H9 (cell line): Measurements from ENCODE around the gene CST4. TPM values are rescaled to one million over a fixed set of nuclear protein-coding genes. Genes with fewer than 3 reads are reported as not detected.
"Not testable (repeated sequence)": the region's sequence is repeated elsewhere in the genome, so short reads cannot be mapped to it uniquely, and the experiment has no call there.

ENCODE experiments used
- DNase-seq: peaks from one replicate; pipeline ENCODE4 v3.0.0-alpha.2; 2017
- H2AFZ ChIP-seq: one replicate; pipeline ENCODE4 v1.6.1; 2013; ENCODE audit warnings: mild to moderate bottlenecking, low read length, control low read depth, moderate library complexity
- H2AK5ac ChIP-seq: 2 replicates; pipeline ENCODE4 v1.6.1; 2013; ENCODE audit warnings: low read length, control low read depth, mixed read lengths; ENCODE audit not compliant: insufficient read length
- H2BK120ac ChIP-seq: one replicate; pipeline ENCODE4 v1.6.1; 2013; ENCODE audit warnings: low read depth, mild to moderate bottlenecking, low read length, control low read depth, inconsistent platforms; ENCODE audit not compliant: poor library complexity, severe bottlenecking
- H2BK12ac ChIP-seq: 2 replicates; pipeline ENCODE4 v1.6.1; 2013; ENCODE audit warnings: low read length, control low read depth, mixed read lengths, low read depth; ENCODE audit not compliant: insufficient read length
- H2BK15ac ChIP-seq: 2 replicates; pipeline ENCODE4 v1.6.1; 2013; ENCODE audit warnings: low read depth, low read length, control low read depth
- H2BK20ac ChIP-seq: one replicate; pipeline ENCODE4 v1.6.1; 2013; ENCODE audit warnings: low read depth, mild to moderate bottlenecking, low read length, control low read depth, inconsistent platforms; ENCODE audit not compliant: poor library complexity, severe bottlenecking
- H2BK5ac ChIP-seq: 2 replicates; pipeline ENCODE4 v1.6.1; 2013; ENCODE audit warnings: low read length, control low read depth, mixed read lengths; ENCODE audit not compliant: insufficient read length
- H3K14ac ChIP-seq: 2 replicates; pipeline ENCODE4 v1.6.1; 2013; ENCODE audit warnings: low read length, control low read depth; ENCODE audit not compliant: insufficient read depth
- H3K18ac ChIP-seq: 2 replicates; pipeline ENCODE4 v1.6.1; 2013; ENCODE audit warnings: low read depth, mild to moderate bottlenecking, mixed read lengths, low read length, control low read depth; ENCODE audit not compliant: insufficient read length
- H3K23ac ChIP-seq: 2 replicates; pipeline ENCODE4 v1.6.1; 2013; ENCODE audit warnings: low read length, control low read depth, mixed read lengths, low read depth; ENCODE audit not compliant: insufficient read length
- H3K23me2 ChIP-seq: 2 replicates; pipeline ENCODE4 v1.6.1; 2013; ENCODE audit warnings: low read depth, mild to moderate bottlenecking, mixed read lengths, low read length, control low read depth; ENCODE audit not compliant: insufficient read length, poor library complexity, severe bottlenecking
- H3K27ac ChIP-seq: 2 replicates; pipeline ENCODE4 v1.5.1; 2013; ENCODE audit warnings: low read length, control low read depth, mixed read lengths, low read depth; ENCODE audit not compliant: insufficient read length
- H3K27me3 ChIP-seq: 2 replicates; pipeline ENCODE4 v1.6.1; 2013; ENCODE audit warnings: low read length, control low read depth, inconsistent platforms; ENCODE audit not compliant: insufficient read depth
- H3K4ac ChIP-seq: 2 replicates; pipeline ENCODE4 v1.6.1; 2013; ENCODE audit warnings: low read depth, mild to moderate bottlenecking, control low read depth, inconsistent platforms, low read length, moderate library complexity
- H3K4me1 ChIP-seq: 2 replicates; pipeline ENCODE4 v1.6.1; 2013; ENCODE audit warnings: low read length, control low read depth, inconsistent platforms; ENCODE audit not compliant: insufficient read depth
- H3K4me2 ChIP-seq: 2 replicates; pipeline ENCODE4 v1.6.1; 2013; ENCODE audit warnings: low read length, control low read depth, mixed read lengths; ENCODE audit not compliant: insufficient read length, insufficient read depth
- H3K56ac ChIP-seq: 2 replicates; pipeline ENCODE4 v1.6.1; 2013; ENCODE audit warnings: low read depth, mild to moderate bottlenecking, mixed read lengths, low read length, control low read depth; ENCODE audit not compliant: insufficient read length
- H3K79me1 ChIP-seq: 2 replicates; pipeline ENCODE4 v1.6.1; 2013; ENCODE audit warnings: low read depth, mild to moderate bottlenecking, moderate library complexity, low read length, control low read depth, inconsistent platforms; ENCODE audit not compliant: insufficient read depth, poor library complexity, severe bottlenecking
- H3K79me2 ChIP-seq: 2 replicates; pipeline ENCODE4 v1.6.1; 2013; ENCODE audit warnings: low read length, control low read depth, inconsistent platforms; ENCODE audit not compliant: insufficient read depth
- H3K9ac ChIP-seq: 2 replicates; pipeline ENCODE4 v1.6.1; 2013; ENCODE audit warnings: low read length, control low read depth, mixed read lengths; ENCODE audit not compliant: insufficient read length; ENCODE audit errors: extremely low read depth
- H3K9me3 ChIP-seq: one replicate; pipeline ENCODE4 v1.6.1; 2013; ENCODE audit warnings: low read depth, low read length, inconsistent platforms; ENCODE audit not compliant: control insufficient read depth
- H3T11ph ChIP-seq: one replicate; pipeline ENCODE4 v1.6.1; 2013; ENCODE audit warnings: mild to moderate bottlenecking, low read length, control low read depth, inconsistent platforms
- H4K20me1 ChIP-seq: one replicate; pipeline ENCODE4 v1.6.1; 2013; ENCODE audit not compliant: control insufficient read depth, insufficient read length, insufficient read depth
- H4K5ac ChIP-seq: 2 replicates; pipeline ENCODE4 v1.6.1; 2013; ENCODE audit warnings: low read depth, mild to moderate bottlenecking, mixed read lengths, low read length, control low read depth; ENCODE audit not compliant: insufficient read length
- H4K8ac ChIP-seq: replicated peaks from 2 replicates; pipeline ENCODE4 v1.6.1; 2013; ENCODE audit warnings: low read length, control low read depth, mixed read lengths, low read depth; ENCODE audit not compliant: insufficient read length
- H4K91ac ChIP-seq: 2 replicates; pipeline ENCODE4 v1.6.1; 2013; ENCODE audit warnings: low read depth, mild to moderate bottlenecking, moderate library complexity, mixed read lengths, low read length, control low read depth; ENCODE audit not compliant: insufficient read length
- H3K27ac Mint-ChIP-seq, 3 experiments: 2 replicates in 2 of 3; 3 replicates in 1 of 3; pipeline ENCODE4 v1.8.0; 2020 to 2021; ENCODE audit warnings: mixed read lengths in 3 of 3, mild to moderate bottlenecking in 1 of 3, moderate library complexity in 1 of 3
- H3K27me3 Mint-ChIP-seq: 2 replicates; pipeline ENCODE4 v1.8.0; 2021; ENCODE audit warnings: low read depth, mild to moderate bottlenecking, moderate library complexity, mixed read lengths
- H3K36me3 Mint-ChIP-seq, 3 experiments: 2 replicates in 2 of 3; 3 replicates in 1 of 3; pipeline ENCODE4 v1.8.0; 2020 to 2021; ENCODE audit warnings: low read depth in 3 of 3, mixed read lengths in 3 of 3; ENCODE audit not compliant: insufficient read depth in 1 of 3
- H3K4me1 Mint-ChIP-seq, 2 experiments: 2 replicates each; pipeline ENCODE4 v1.8.0; 2020; ENCODE audit warnings: mixed read lengths in 2 of 2
- H3K4me3 Mint-ChIP-seq, 2 experiments: 2 replicates in 1 of 2; 3 replicates in 1 of 2; pipeline ENCODE4 v1.8.0; 2020 to 2021; ENCODE audit warnings: mild to moderate bottlenecking in 2 of 2, mixed read lengths in 2 of 2, moderate library complexity in 1 of 2
- H3K9me3 Mint-ChIP-seq, 2 experiments: 2 replicates in 1 of 2; 3 replicates in 1 of 2; pipeline ENCODE4 v1.8.0; 2020; ENCODE audit warnings: mild to moderate bottlenecking in 2 of 2, mixed read lengths in 2 of 2, moderate library complexity in 1 of 2
- WGBS: extraction: QIAGEN DNeasy Blood & Tissue Kit; methylation state at CpG from one replicate; pipeline ENCODE4 v1.1.7; 2013; ENCODE audit warnings: missing lambda C conversion rate, low lambda C conversion rate, mixed read lengths; ENCODE audit not compliant: insufficient read length; ENCODE audit errors: extremely low coverage; 5-methylcytosine and 5-hydroxymethylcytosine counted together
- total RNA-seq: library from RNA; stranded (reverse); gene quantifications from 2 replicates; pipeline ENCODE4 v1.2.1, GENCODE V29; 2021

The CST4 gene
- total RNA-seq, 1 experiment from 2014 or later = not detected

DNA sequence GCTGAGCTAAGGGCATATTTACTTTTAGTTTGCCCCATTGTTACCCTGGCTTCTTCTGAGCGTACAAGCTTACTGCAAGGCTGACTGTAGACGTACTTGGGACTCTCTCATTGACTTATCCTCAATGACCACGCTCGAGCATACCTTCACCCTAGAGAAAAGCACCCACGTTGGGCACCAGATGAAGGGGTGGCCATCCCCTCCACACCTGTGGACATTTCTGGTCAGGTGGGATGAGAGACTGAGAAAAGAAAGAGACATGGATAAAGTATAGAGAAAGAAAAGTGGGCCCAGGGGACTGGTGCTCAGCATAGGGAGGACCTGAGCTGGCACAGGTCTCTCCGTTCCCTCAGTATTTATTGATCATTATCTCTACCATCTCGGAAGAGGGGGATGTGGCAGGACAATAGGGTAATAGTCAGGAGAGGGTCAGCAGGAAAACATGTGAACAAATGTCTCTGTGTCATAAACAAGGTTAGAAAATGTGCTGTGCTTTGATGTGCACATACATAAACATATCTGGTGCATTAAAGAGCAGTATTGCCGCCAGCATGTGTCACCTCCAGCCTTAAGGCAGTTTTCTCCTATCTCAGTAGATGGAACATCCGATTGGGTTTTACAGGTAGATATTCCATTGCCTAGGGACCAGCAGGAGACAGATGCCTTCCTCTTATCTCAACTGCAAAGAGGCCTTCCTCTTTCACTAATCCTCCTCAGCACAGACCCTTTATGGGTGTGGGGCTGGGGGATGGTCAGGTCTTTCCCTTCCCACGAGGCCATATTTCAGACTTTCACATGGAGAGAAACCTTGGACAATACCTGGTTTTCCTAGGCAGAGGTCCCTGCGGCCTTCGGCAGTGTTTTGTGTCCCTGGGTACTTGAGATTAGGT is 5.6 kb upstream of the CST4 start:
- H2BK20ac ChIP-seq, H3K27me3 Mint-ChIP-seq, H3K23ac ChIP-seq, H3K4ac ChIP-seq, H3K14ac ChIP-seq, H3K23me2 ChIP-seq, H2BK5ac ChIP-seq, H3K9me3 ChIP-seq, H2AK5ac ChIP-seq, H2BK120ac ChIP-seq, H3K4me3 Mint-ChIP-seq, H4K5ac ChIP-seq, H3K9me3 Mint-ChIP-seq, H3K36me3 Mint-ChIP-seq, H3K18ac ChIP-seq, H3K79me2 ChIP-seq, H3K56ac ChIP-seq, H3K27me3 ChIP-seq, H2AFZ ChIP-seq, H4K8ac ChIP-seq, H3K27ac ChIP-seq, H3K79me1 ChIP-seq, DNase-seq, H2BK15ac ChIP-seq, H3K4me2 ChIP-seq, H3K4me1 ChIP-seq, H4K20me1 ChIP-seq, H4K91ac ChIP-seq, H3K9ac ChIP-seq: not testable (repeated sequence)
- H3K4me1 Mint-ChIP-seq = peaks cover 35 to 50% of the 10 kb centered on the region in 2 experiments
- Histone ChIP-seq H3T11ph (peak overlapping the region; percentile 22), H2BK12ac (peak overlapping the region; percentile 45)
- H3K27ac Mint-ChIP-seq = peak overlapping the region; percentile 56 to 94 (median 76); a peak in 6 of 7 replicates
- no CpG with 5 or more reads among the region's 12 CpGs for WGBS

DNA sequence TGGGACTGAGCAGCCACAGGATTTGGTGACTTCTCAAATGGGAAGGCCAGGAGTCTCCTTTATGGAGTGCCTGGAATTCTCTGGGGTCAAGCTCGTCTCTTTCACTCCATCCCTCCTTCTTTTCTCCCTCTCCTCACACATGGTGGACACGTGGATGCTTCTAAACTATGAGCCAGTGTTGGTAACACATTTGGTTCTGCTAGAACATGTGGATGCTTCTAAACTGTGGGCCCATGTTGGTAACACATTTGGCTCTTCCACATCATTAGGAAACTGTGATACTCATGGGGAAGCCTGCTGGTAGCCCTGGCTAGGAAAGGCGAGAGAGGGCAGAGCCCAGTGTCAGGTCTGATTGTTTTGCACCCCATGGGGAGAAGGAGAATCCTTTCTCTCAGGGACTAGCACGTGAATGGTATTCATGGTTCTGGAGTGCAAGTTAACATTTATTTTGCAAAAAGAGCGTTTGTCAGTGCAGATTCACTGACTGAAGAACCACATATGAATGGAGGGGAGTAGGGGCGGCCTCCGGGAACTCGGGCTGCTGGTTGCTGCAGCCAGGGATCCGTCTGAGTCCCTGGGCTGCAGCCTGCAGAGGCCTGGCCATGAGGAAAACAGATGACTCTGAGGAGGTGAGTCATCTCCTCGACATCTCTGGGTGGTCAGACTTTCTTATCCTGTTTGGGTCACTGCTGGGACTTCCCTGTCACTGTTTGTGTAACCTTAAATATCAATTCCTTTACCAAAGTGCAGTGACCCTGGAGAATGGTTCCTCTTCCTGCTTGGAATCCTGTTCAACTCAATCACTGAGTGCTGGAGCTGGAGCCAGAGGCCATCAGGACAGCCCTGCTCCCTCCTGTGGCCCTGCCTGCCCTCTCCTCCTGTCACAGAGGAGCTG is 4.1 kb upstream of the CST4 start:
- H3K18ac ChIP-seq, H3K23ac ChIP-seq, H3K56ac ChIP-seq, H3K9me3 ChIP-seq, H3K23me2 ChIP-seq, H4K5ac ChIP-seq, H3K9me3 Mint-ChIP-seq, H4K8ac ChIP-seq, H2BK15ac ChIP-seq, DNase-seq, H2BK120ac ChIP-seq, H2BK5ac ChIP-seq, H3K27me3 Mint-ChIP-seq, H2AFZ ChIP-seq, H2BK12ac ChIP-seq, H3K36me3 Mint-ChIP-seq, H3K27ac Mint-ChIP-seq, H3K4me3 Mint-ChIP-seq, H2BK20ac ChIP-seq, H3K4me1 ChIP-seq, H3K4ac ChIP-seq, H3K4me2 ChIP-seq, H3K9ac ChIP-seq, H3K27ac ChIP-seq, H2AK5ac ChIP-seq, H4K20me1 ChIP-seq, H3K79me2 ChIP-seq, H3K14ac ChIP-seq, H3K79me1 ChIP-seq, H3K27me3 ChIP-seq, H4K91ac ChIP-seq, H3T11ph ChIP-seq: not testable (repeated sequence)
- H3K4me1 Mint-ChIP-seq = peaks cover 35 to 50% of the 10 kb centered on the region in 2 experiments
- no CpG with 5 or more reads among the region's 10 CpGs for WGBS
